ENCODE results near the gene FOXK1. TPM values are rescaled to one million over a fixed set of nuclear protein-coding genes. Genes with fewer than 3 reads are reported as not detected.
"Not testable (repeated sequence)": the region's sequence is repeated elsewhere in the genome, so short reads cannot be mapped to it uniquely, and the experiment has no call there.

The FOXK1 gene
- total RNA-seq, 1 donor from 2014 or later: 21.7 TPM

DNA sequence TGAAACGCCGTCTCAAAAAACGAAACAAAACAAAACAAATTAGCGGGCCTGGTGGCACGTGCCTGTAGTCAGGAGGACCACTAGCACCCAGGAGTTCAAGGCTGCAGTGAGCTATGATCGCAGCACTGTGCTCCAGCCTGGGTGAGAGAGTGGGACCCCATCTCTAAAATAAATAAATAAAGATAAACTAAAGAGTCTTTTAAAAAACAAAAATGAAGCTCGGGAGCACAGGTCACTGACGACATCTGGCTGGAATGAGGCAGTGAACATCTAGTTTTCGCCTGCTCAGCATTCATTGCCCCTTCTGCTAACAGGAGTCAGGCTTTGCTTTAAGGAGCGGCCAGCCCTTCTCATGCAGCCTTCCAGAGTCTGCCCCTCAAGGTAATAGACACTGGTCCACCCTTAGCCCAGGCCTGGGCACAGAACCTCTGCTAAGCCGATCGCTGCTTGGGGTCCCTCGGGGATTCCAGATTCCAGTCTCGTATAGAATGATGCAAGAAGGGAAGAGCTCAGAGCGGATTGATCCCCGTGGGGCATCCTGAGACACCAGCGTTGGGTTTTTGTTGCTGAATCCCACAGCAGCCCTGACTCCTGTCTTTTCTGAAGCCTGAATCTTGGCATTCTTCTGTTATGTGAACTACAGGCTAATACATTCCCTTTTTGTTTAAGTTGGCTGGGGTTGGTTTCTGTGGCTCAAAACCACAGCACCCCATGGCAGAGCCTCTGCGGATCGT is 14.2 kb upstream of the FOXK1 start:
- ATAC-seq: no peak

DNA sequence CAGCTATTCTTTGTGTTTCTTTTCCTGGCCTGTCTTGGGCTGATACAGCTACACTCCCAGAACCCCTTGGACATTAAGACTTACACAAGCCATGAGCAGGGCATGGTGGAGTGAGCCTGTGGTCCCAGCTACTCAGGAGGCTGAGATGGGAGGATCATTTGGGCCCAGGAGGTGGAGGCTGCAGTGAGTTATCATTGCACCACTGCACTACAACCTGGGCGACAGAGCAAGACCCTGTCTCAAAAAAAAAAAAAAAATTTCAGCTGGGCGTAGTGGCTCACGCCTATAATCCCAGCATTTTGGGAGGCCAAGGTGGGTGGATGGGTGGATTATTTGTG is 13.6 kb upstream of the FOXK1 start:
- ATAC-seq: no peak

DNA sequence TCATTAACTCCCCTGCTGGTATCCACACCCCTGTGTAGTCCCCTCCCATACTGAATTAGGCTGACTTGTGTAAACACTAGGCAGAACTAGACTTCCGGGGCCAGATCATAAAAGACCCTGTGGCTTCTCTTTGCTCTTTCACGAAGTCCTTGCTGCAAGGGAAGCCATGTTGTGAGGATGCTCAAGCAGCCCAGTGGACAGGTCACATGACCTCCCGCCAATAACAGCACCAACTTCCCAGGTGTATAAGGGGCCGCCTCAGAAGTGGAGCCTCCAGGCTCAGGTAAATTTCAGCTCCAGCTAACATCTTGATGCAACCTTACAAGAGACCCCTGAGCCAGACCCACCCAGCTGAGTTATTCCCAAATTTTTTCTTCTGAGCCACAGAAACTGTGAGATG is 11.3 kb upstream of the FOXK1 start:
- no peak for ATAC-seq

DNA sequence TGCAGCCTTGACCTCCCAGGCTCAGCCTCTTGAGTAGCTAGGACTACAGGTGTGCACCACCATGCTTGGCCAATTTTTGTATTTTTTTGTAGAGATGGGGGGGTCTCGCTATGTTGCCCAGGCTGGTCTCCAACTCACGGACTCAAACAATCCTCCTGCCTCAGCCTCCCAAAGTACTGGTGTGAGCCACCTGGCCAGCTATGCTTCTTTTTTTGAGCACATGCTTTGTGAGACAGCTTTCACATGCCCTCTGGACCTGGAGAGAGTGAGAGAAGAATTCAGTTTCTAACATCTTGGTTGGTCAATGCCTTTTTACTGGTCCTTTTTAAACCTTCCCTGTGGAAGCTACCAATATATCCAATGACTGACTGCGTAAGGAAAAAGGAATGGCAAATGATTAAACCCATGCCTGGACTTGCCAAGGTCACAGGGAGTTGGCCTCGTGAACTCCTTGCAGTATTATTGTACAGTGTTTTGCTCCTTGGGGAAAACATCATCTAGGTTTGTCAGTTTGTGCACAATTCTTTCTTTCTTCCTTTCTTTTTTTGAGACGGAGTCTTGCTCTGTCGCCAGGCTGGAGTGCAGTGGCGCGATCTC is 6.2 kb upstream of the FOXK1 start:
- ATAC-seq: no peak

DNA sequence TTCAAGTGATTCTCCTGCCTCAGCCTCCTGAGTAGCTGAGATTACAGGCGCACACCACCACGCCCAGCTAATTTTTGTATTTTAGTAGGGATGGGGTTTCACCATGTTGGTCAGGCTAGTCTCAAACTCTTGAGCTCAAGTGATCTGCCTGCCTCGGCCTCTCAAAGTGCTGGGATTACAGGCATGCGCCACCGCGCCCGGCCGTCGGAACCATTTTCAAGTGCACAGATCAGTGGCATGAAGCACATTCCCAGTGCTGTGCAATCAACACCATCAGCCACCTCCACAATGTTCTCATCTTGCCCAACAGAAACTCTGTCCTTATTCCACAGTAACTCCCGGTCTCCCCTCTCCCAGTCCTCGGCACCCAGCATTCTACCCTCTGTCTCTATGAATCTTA is 4.6 kb upstream of the FOXK1 start:
- not testable (repeated sequence) for ATAC-seq

DNA sequence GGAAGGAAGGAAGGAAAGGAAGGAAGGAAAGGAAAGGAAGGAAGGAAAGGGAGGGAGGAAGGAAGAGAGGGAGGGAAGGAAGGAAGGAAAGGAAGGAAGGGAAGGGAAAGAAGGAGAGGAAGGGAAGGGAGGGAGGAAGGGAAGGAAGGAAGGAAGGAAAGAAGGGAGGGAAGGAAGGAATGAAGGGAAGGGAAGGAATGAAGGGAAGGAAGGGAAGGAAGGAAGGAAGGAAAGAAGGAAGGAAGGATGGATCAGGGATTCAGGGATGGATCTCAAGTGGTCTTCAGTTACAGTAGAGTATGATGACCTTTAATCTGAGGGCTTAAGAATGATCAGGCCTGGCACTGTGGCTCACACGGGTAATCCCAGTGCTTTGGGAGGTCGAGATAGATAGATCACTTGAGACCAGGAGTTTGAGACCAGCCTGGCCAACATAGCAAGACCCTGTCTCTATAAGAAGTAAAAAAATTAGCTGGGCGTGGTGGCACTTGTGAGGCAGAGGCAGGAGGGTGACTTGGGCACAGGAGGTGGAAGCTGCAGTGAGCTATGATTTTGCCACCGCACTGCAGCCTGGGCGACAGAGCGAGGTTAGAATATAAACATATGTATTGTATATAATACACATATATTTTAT is 760 bp upstream of the FOXK1 start:
- no peak for ATAC-seq

DNA sequence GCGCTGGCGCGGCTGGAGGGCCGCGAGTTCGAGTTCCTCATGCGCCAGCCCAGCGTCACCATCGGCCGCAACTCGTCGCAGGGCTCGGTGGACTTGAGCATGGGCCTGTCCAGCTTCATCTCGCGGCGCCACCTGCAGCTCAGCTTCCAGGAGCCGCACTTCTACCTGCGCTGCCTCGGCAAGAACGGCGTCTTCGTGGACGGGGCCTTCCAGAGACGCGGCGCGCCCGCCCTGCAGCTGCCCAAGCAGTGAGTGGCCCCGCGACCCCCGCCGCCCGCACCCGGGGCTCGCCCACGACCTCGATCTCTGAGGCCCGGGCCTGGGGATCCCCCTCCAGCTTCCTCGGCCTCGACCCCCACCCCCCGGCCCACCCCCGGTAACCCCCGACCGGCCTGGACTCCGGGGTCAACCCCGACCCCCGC is 537 bp downstream of the FOXK1 start:
- ATAC-seq: peak; percentile 19

DNA sequence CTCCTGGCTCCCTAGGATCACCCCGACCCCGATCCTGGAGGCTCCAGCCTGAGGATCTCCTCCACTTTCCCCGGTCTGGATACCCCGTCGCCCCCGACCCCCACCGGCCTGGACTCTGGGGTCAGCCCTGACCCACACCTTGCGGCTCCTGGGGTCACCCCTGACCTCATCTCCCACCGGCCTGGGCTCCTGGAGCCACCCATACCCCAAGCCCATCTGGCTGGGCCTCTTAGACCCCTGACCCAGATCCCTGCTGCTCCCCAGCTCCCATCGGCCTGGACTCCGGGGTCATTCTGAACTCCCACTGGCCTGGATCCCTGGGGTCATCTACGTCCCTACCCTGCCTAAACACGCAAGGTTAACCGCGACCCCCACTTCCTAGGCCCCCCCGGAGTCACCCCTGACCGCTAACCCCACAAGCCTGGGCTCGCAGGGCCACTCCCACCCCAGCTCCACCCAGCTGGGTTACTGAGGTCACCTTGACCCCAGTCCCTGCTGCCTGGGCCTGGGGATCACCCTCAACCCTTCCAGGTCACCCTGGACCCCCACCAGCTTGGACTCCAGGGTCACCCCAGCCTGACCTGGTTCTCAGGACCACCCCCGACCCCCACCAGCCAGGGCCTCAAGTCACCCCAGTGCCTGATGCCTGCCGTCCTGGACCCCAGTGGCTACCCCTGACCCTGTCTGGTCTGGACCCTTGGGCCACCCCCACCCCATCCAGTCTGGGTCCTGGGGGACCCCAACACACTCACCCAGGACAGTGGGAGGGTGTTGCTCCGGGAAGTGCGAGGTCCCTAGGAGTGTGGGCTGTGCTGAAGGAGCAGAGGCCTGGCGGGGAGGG is 1.2 kb downstream of the FOXK1 start:
- ATAC-seq: peak; percentile 58

DNA sequence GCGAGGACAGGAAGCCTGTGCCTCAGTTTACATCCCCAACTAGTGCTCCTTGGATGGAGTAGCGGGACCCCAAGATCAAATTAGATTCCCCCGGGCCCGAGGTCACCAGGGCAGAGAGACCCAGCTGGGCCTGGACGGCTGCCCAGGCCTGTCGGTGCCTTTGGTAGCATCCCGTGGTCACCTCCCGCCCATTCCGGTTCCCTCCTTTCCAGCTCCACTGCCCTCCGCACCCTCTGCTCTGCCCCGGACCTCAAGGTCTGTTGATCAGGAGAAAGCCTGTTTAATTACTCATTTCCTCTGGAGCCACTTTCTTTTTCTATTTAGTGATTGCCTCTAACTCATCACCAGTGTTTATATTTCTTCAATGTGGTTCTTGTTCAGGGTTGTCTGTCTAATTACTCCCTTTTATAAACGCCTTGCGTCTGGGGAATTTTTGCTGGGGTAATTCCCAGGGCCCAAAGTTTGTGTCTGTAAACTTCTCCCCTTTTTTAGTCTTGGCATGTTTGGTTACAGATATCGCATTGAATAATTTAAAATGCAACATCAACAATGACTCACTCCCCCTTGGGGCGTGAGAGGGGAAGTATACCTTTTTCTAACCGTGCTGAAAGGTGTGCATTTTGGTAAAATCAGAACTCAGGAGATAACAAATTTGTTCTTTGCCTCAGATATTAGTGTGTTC is 1.9 kb downstream of the FOXK1 start:
- peak; percentile 62 for ATAC-seq

DNA sequence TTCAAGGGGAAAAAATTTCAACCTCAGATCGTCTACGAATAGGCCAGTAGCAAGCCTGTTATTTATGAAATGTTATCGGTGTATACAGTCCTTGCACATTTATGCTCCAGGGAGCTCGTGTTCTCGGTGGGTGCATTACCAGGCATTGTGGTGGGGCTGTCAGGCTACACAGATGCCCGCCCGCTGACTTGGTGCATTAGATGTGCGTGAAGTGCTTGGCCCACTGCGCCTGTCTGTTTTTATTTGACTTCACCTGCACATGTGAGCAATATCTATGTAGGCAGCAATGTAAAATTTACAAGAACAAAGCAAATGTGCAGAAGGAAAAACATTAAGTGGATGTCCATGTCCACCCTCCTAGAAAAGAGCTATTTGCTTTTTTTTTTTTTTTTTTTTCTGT is 2.8 kb downstream of the FOXK1 start:
- ATAC-seq: no peak

DNA sequence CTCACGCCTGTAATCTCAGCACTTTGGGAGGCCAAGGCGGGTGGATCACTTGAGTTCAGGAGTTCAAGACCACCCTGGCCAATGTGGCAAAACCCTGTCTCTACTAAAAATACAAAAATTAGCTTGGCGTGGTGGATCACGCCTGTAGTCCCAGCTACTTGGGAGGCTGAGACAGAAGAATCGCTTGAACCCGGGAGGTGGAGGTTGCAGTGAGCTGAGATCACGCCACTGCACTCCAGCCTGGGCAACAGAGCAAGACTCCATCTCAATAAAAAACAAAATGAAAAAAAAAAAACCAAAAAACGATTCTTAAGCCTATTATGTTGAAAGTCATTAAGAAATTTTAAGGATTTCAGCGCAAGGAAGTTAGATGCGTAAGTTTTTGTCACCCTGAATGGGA is 3.6 kb downstream of the FOXK1 start:
- not testable (repeated sequence) for ATAC-seq

DNA sequence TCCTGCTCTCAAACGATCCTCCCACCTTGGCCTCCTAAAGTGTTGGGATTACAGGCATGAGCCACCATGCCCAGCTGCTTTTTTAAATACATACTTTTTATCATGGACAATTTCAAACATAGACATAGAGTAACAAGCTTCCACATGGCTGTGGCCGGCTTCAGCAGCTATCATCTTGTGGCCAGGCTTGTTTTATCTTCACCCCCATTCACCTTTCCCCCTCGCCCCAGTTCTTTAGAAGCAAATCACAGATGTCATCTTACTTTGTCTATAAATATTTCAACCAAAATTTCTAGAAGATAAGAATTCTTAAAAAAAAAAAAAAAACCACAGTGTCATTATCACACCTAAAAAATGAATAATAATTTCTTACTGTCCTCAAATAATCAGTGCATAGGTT is 5.9 kb downstream of the FOXK1 start:
- no peak for ATAC-seq

DNA sequence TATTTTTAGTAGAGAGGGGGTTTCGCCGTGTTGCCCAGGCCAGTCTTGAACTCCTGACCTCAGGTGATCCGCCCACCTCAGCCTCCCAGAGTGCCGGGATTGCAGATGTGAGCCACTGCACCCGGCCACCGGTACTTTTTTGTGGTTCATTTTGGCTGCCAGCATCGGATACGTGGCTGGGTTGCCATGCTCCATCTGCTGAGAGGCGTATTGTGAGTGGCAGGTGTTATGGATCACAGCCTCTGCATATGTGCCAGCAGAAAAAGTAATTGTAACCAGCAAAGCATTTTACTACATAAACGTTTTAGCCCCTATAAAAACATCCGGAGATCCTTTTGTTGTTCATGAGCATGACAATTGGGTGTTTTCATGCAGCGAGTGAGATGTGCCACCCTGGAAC is 7.1 kb downstream of the FOXK1 start:
- ATAC-seq: no peak

DNA sequence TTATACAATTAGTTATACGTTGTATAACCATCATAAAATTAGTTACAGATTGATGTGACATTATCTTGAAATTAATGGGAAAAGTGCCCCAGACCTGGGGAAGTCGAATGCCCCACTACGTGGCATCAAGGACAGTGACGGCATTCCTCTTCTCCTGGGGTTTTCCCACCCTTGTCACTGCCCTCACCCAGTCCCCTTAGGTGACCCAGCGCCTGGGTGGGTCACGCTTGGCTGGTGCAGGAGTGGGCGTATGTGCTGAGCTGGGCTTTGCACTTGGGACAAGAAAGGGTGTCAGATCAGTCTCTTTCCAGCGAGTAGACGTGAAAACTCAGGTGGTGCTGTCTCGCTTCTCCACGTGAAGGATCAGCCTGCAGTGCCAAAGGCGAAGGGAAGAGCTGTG is 7.6 kb downstream of the FOXK1 start:
- no peak for ATAC-seq

DNA sequence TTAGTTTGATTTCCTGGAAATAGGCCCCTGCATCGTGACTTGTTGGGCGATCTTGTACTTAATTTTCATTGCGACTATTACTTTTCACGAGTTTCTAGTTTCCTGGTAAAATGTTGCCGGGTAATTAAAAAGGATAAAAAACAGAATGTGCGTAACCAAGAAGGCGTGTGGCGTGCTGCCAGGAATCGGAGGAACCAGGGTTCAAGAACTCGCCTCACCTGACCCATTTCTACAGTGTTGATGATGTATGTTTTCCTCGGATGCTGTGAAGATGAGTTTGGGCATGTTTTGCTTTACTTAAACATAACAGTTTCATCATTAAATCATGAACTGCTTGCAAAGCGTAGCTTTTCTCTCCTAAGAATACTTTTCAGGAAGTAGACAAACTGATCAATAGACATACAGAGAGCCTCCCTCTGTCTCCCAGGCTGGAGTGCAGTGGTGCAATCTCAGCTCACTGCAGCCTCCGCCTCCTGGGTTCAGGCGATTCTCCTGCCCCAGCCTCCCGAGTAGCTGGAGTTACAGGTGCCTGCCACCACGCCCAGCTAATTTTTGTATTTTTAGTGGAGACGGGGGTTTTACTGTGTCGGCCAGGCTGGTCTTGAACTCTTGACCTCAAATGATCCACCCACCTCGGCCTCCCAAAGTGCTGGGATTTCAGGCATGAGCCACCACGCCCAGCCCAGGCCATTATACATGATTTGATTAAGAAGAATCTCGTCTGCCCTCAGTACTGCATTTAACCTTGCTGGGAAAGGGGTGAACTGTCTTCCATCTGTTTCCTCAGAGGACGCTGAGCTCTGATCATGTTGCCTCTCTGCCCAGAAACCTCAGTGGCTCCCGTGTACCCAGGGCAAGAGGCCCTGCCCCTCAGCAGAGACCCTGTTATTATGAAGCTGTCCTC is 9.1 kb downstream of the FOXK1 start:
- no peak for ATAC-seq

DNA sequence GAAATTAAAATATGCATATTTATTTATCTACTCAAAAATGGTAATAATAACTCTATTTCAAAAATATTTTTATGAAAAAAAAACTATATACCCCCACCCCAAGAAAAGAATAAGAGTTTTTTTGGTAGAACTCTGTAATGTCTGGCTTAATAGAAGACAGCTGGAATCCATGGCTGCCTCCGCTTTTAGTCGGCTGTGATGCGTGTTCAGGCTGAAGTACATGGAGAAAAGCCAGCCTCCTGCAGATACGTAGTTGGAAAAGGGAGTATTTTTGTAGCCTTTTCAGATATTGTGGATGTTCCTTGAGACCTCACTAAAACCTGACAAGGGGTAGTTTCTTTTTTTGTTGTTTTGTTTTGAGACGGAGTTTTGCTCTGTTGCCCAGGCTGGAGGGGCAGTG is 10.0 kb downstream of the FOXK1 start:
- ATAC-seq: no peak

DNA sequence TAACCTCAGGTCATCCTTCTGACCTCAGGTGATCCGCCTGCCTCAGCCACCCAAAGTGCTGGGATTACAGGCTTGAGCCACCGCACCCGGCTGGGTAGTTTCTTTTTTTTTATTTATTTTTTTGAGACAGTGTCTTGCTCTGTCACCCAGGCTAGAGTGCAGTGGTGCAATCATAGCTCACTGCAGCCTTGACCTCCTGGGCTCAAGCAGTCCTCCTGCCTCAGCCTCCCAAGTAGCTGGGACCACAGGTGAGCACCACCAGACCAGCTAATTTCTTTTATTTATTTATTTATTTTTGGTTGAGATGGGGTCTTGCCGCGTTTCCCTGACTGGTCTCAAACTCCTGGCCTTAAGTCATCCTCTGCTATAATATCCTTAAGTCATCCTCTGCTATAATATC is 10.5 kb downstream of the FOXK1 start:
- not testable (repeated sequence) for ATAC-seq

DNA sequence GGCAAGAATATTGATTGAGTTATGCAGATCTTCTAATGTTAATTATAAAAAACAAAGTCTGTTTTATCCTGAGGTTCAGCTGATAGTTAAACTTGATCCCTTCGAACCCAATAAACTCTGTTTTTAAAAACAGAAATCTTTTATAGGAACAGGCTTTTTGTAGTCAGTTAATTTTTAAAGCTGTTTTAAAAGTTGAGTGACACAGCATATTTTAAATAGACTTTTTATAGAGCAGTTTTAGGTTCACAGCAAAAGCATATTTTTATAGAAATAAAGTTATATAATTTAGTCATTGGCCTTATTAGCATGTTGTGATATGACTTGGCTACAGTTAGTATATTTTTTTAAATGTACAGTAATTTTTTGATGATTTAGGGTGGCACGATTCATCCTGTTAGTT is 11.1 kb downstream of the FOXK1 start:
- no peak for ATAC-seq

DNA sequence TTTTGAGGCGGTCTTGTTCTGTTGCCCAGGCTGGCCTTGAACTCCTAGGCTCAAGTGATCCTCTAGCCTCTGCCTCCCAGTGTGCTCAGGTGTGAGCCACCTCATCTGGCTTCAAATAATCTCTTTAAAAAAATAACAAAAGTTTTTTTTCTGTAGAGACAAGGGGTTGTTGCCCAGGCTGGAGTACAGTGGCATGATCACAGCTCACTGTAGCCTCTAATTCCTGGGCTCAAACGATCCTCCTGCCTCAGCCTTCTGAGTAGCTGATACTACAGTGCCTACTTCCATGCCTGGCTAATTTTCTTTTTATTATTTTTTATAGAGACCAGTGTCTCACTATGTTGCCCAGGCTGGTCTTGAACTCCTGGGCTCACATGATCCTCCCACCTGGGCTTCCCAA is 11.7 kb downstream of the FOXK1 start:
- ATAC-seq: no peak

DNA sequence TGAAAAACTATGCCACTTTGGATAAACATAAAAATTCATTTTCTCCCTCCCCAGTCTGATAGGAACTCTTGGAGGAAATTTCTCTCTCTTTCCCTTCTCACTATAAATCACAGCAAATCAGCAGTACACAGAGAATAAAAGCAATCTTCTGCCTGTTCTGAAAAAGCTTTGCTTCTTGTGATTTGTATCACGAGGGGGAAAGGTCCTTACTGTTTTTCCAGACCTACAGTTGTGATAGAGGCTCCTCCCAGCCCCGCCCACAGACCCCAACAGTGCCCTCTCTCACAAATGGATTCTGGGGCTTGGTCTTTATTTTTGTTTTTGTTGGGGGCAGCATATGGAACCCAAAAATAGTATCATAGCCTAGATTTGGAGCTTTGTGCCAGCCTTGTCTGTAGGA is 12.2 kb downstream of the FOXK1 start:
- ATAC-seq: no peak

DNA sequence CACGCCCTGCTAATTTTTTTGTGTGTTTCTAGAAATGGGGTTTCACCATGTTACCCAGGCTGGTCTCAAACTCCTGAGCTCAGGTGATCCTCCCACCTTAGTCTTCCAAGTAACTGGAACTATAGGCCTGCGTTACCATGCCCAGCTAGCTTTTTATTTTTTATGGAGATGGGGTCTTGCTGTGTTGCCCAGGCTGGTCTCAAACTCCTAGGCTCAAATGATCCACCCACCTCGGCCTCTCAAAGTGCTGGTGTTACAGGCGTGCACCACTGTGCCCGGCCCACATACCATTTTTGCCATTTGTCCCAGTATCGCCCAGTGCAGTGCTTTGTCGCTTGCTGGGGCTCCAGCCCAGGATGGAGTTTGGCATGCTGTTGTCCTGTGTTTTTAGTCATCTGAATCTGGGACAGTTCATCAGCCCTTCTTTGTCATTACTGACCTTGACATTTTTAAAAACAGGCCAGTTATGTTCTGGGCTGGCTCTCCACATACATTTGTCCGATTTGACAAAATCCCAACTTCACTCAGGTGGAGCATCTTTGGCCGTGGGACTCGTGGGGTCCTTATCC is 16.7 kb downstream of the FOXK1 start:
- no peak for ATAC-seq
